ENCODE results near the gene NEDD4L. TPM values are rescaled to one million over a fixed set of nuclear protein-coding genes. Genes with fewer than 3 reads are reported as not detected.

Gene NEDD4L
- total and polyA plus RNA-seq, 2 donors (not counting 1 experiment from before 2014, with no cell fraction given) = 10.3 to 25.7 TPM

DNA sequence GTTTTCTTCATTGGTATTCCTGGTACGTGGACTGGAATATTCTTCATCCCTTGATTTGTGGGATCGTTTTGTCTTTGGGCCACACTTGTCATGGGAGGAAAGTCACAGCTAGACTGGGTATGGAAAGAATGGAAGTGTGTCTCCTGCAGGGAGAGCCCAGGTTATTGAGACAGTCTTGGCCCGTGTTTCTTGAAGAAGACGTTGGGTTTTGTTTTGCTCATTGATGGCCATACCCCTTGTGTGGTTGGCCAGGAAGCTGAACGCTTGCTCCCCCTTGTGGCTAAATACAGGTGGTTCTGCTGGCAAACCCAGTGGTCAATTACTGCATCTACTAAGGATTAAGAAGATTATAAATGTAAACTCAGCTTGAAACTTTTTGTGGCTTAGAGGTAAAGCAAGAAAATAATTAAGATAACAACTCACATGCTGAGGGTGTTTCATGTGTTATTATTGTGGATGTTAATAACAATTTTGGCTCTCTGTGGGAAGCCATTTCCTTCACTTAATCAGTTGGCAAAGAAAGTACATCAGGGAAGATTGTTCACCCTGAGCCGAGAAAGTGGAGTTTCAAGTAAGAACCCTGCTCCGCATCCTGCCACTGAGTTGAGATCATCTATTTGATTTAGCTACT is 91.8 kb downstream of the NEDD4L start:
- ATAC-seq (ENCODE audit: low read depth) (peak; percentile 71), DNase-seq (peak; percentile 75)
- WGBS (ENCODE audit: insufficient coverage) = 62% methylated on average over 6 of the region's 7 CpGs
- intact Hi-C loops (cut with micrococcal nuclease) = loop anchor here (1.0 to 5.0 kb wide), 4 partner anchors 93 to 626 kb away; no protein-coding TSS in a partner anchor
- H3K4me2 ChIP-seq (replicated peaks; ENCODE audit: low read depth, low read length, poor library complexity, severe bottlenecking) = peak overlapping the region; percentile 39
- peak overlapping the region; percentile 34 for H2AFZ ChIP-seq (ENCODE audit: insufficient read depth, low read depth, low read length, poor library complexity, severe bottlenecking)
- ChIA-PET POLR2A (no interaction called here), CTCF (interaction anchor here (0.7 to 4.7 kb wide), 24 partner anchors 9 to 505 kb away, joined by 3 to 34 read pairs (median 5); partner anchors contain the start of gene NEDD4L)
- Mint-ChIP-seq H3K4me1 (peaks cover 19% of the 10 kb centered on the region), H3K9me3 (ENCODE audit: insufficient read depth) (no peaks in the 10 kb centered on the region), H3K27ac (no peak overlapping the region), H3K4me3 (peak overlapping the region; percentile 48), H3K27me3 (peaks cover 4% of the 10 kb centered on the region)
- H3K9ac ChIP-seq (ENCODE audit: low read length) = no peak overlapping the region
- H3K4me3 ChIP-seq (ENCODE audit: control extremely low read depth in 1 of 5, extremely low read depth in 1 of 5, insufficient read depth in 1 of 5, low read depth in 2 of 5, low read length in 4 of 5) = no peak overlapping the region
- H4K20me1 ChIP-seq (ENCODE audit: control insufficient read depth, insufficient read depth, low read length, poor library complexity, severe bottlenecking) = no peaks in the 10 kb centered on the region
- H3K27ac ChIP-seq (ENCODE audit: low read length in 2 of 2) = no peak overlapping the region
- H3K36me3 ChIP-seq (replicated peaks in 1 of 2; ENCODE audit: control extremely low read depth in 1 of 2, control insufficient read depth in 1 of 2, extremely low read depth in 1 of 2, insufficient read depth in 2 of 2, low read length in 1 of 2) = no peaks in the 10 kb centered on the region
- peaks cover 0 to 4% (median 0%) of the 10 kb centered on the region in 4 experiments for H3K27me3 ChIP-seq (replicated peaks in 1 of 4; ENCODE audit: control extremely low read depth in 1 of 4, control insufficient read depth in 3 of 4, insufficient read depth in 4 of 4, low read length in 3 of 4)
- TF ChIP-seq EZH2 (IDR thresholded peaks at IDR 0.05; ENCODE audit: borderline replicate concordance, insufficient read depth, low read depth, low read length, poor library complexity, severe bottlenecking) = no peak
- TF ChIP-seq, protein P1, sequence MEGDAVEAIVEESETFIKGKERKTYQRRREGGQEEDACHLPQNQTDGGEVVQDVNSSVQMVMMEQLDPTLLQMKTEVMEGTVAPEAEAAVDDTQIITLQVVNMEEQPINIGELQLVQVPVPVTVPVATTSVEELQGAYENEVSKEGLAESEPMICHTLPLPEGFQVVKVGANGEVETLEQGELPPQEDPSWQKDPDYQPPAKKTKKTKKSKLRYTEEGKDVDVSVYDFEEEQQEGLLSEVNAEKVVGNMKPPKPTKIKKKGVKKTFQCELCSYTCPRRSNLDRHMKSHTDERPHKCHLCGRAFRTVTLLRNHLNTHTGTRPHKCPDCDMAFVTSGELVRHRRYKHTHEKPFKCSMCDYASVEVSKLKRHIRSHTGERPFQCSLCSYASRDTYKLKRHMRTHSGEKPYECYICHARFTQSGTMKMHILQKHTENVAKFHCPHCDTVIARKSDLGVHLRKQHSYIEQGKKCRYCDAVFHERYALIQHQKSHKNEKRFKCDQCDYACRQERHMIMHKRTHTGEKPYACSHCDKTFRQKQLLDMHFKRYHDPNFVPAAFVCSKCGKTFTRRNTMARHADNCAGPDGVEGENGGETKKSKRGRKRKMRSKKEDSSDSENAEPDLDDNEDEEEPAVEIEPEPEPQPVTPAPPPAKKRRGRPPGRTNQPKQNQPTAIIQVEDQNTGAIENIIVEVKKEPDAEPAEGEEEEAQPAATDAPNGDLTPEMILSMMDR (IDR thresholded peaks at IDR 0.05) = peak; percentile 87
- no peaks in the 10 kb centered on the region for H3K9me3 ChIP-seq (ENCODE audit: control extremely low read depth in 1 of 3, control insufficient read depth in 2 of 3, insufficient read depth in 1 of 3, low read length in 2 of 3)
- H3K4me1 ChIP-seq (ENCODE audit: control insufficient read depth in 2 of 2, insufficient read depth in 2 of 2, low read length in 2 of 2) = peaks cover 10 to 13% of the 10 kb centered on the region in 2 donors
- peaks cover 4% of the 10 kb centered on the region for H3K79me2 ChIP-seq (ENCODE audit: control insufficient read depth, insufficient read depth, low read length)

DNA sequence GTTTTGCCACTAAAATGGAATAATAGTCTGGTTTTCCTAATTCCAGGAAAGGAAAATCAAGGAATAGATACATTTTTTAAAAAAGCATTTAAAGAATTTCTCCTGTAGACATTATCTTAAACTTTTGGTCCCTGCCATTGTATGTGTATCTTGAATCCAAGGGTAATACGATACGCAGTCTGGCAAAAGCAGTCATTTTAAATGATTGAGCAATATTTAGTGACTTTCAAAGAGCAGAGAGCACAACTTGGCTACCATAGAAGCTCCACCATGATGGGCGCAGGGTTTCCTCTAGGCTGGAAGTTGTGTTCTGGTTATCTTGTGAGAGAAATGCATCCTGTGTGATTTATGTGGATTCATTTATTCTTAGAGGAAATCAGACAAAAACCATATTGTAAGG is 92.9 kb downstream of the NEDD4L start:
- Histone ChIP-seq H3K4me3 (ENCODE audit: control extremely low read depth in 1 of 5, extremely low read depth in 1 of 5, insufficient read depth in 1 of 5, low read depth in 2 of 5, low read length in 4 of 5) (no peak overlapping the region), H2AFZ (ENCODE audit: insufficient read depth, low read depth, low read length, poor library complexity, severe bottlenecking) (no peak overlapping the region), H3K9me3 (ENCODE audit: control extremely low read depth in 1 of 3, control insufficient read depth in 2 of 3, insufficient read depth in 1 of 3, low read length in 2 of 3) (no peaks in the 10 kb centered on the region), H3K9ac (ENCODE audit: low read length) (no peak overlapping the region), H3K27me3 (replicated peaks in 1 of 4; ENCODE audit: control extremely low read depth in 1 of 4, control insufficient read depth in 3 of 4, insufficient read depth in 4 of 4, low read length in 3 of 4) (peaks cover 0 to 4% (median 0%) of the 10 kb centered on the region in 4 experiments), H3K27ac (ENCODE audit: low read length in 2 of 2) (no peak overlapping the region), H3K4me1 (ENCODE audit: control insufficient read depth in 2 of 2, insufficient read depth in 2 of 2, low read length in 2 of 2) (peaks cover 10 to 11% of the 10 kb centered on the region in 2 donors), H4K20me1 (ENCODE audit: control insufficient read depth, insufficient read depth, low read length, poor library complexity, severe bottlenecking) (no peaks in the 10 kb centered on the region), H3K4me2 (replicated peaks; ENCODE audit: low read depth, low read length, poor library complexity, severe bottlenecking) (no peak overlapping the region), H3K79me2 (ENCODE audit: control insufficient read depth, insufficient read depth, low read length) (peaks cover 4% of the 10 kb centered on the region), H3K36me3 (replicated peaks in 1 of 2; ENCODE audit: control extremely low read depth in 1 of 2, control insufficient read depth in 1 of 2, extremely low read depth in 1 of 2, insufficient read depth in 2 of 2, low read length in 1 of 2) (no peaks in the 10 kb centered on the region)
- DNase-seq = no peak
- intact Hi-C loops (cut with micrococcal nuclease) = loop anchor here (1.0 to 5.0 kb wide), 3 partner anchors 180 to 625 kb away; no protein-coding TSS in a partner anchor
- 100% methylated on average over 1 of the region's 3 CpGs for WGBS (ENCODE audit: insufficient coverage)
- Mint-ChIP-seq H3K9me3 (ENCODE audit: insufficient read depth) (no peaks in the 10 kb centered on the region), H3K4me1 (peaks cover 19% of the 10 kb centered on the region), H3K27me3 (peaks cover 4% of the 10 kb centered on the region), H3K27ac (no peak overlapping the region), H3K4me3 (no peak overlapping the region)
- POLR2A ChIA-PET = interaction anchor here (0.6 kb wide), 1 partner anchor 627 kb away, joined by 3 read pairs; no protein-coding TSS in a partner anchor
- CTCF ChIA-PET = interaction anchor here (0.8 to 4.7 kb wide), 11 partner anchors 13 to 254 kb away, joined by 3 to 34 read pairs (median 5); partner anchors contain the start of gene NEDD4L
- no peak for TF ChIP-seq EZH2 (IDR thresholded peaks at IDR 0.05; ENCODE audit: borderline replicate concordance, insufficient read depth, low read depth, low read length, poor library complexity, severe bottlenecking)
- TF ChIP-seq, protein P1 (IDR thresholded peaks at IDR 0.05) = no peak
- no peak for ATAC-seq (ENCODE audit: low read depth)

Measured in B cell (primary cell).